Gastrocnemius medialis (tissue), 4 donors: ENCODE measurements around the gene LINC00237.

ENCODE experiments used
- POLR2A ChIP-seq, 2 donors: fragments of 450-650 bp; IDR thresholded peaks; one replicate each; pipeline ENCODE4 v1.6.1; 2017; ENCODE audit warnings: antibody characterized with exemption in 2 of 2, mild to moderate bottlenecking in 2 of 2, moderate library complexity in 2 of 2
- TF ChIP-seq, protein P1 (sequence below), 5 experiments: fragments of 450-650 bp in 3 of 5; fragments of 200-600 bp in 2 of 5; sonication (generic) in 2 of 5; IDR thresholded peaks in 4 of 5; conservative IDR thresholded peaks in 1 of 5; 1 replicate in 4 of 5; 2 replicates in 1 of 5; pipeline ENCODE4 v1.5.1; 2016 to 2019; ENCODE audit warnings: antibody characterized with exemption in 5 of 5, mild to moderate bottlenecking in 3 of 5, moderate library complexity in 3 of 5

DNA sequence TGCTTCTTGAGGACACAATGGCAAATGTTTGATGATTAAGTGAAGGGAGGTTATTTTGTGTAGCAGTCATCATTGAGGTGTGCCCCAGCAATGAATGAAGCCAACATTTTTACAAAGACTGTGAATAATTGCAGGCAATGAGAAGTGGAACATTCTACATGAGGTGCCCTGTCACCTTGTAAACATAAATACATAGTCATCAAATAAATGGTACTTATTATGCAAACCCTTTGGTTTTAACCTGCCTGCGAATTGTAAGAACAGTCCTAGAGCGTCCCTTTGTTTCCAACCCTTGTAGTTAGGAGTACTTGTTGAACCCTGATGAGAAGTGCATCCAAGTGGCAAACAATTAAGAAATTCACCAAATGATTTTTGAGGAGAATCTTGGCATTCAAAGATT is 12.6 kb upstream of the LINC00237 start:
- TF ChIP-seq, protein P1, sequence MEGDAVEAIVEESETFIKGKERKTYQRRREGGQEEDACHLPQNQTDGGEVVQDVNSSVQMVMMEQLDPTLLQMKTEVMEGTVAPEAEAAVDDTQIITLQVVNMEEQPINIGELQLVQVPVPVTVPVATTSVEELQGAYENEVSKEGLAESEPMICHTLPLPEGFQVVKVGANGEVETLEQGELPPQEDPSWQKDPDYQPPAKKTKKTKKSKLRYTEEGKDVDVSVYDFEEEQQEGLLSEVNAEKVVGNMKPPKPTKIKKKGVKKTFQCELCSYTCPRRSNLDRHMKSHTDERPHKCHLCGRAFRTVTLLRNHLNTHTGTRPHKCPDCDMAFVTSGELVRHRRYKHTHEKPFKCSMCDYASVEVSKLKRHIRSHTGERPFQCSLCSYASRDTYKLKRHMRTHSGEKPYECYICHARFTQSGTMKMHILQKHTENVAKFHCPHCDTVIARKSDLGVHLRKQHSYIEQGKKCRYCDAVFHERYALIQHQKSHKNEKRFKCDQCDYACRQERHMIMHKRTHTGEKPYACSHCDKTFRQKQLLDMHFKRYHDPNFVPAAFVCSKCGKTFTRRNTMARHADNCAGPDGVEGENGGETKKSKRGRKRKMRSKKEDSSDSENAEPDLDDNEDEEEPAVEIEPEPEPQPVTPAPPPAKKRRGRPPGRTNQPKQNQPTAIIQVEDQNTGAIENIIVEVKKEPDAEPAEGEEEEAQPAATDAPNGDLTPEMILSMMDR (IDR thresholded peaks at IDR 0.05 in 4 of 5, conservative IDR thresholded peaks at IDR 0.05 in 1 of 5): no peak
- no peak for TF ChIP-seq POLR2A (IDR thresholded peaks at IDR 0.05)
